ENCODE measurements around the gene EPO.

Gene EPO

DNA sequence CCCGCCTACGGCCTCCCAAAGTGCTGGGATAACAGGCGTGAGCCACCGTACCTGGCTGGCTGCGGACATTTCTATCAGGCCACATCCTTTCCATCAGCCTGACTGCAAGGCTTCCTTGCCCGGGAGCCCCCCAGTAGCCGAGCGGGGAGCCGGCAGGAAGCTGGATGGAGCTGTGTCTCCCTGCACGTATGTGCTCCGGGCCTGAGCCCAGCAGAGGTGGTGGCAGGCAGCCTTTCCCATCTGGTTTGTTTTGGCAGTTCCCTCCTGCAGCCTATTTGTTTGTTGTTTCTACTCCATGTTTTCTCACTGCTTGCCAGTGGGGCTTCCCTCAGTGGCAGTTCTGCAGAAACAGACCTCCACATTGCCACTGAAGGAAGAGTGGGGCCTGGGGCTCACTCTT is 8.9 kb upstream of the EPO start:
- TF ChIP-seq RAD21 (IDR thresholded peaks at IDR 0.05; ENCODE audit: low read depth) (no peak), ZBTB7A (IDR thresholded peaks at IDR 0.05; ENCODE audit: low read depth) (no peak), TAF1 (IDR thresholded peaks at IDR 0.05; ENCODE audit: low read depth) (no peak), FOXM1 (IDR thresholded peaks at IDR 0.05; ENCODE audit: borderline replicate concordance, low read depth) (no peak), YY1 (IDR thresholded peaks at IDR 0.05; ENCODE audit: low read depth) (no peak), EGR1 (IDR thresholded peaks at IDR 0.05) (no peak), EP300 (IDR thresholded peaks at IDR 0.05; ENCODE audit: borderline replicate concordance) (no peak), TEAD4 (IDR thresholded peaks at IDR 0.05) (no peak), CEBPB (IDR thresholded peaks at IDR 0.05) (no peak), NFIC (IDR thresholded peaks at IDR 0.05) (no peak), CREB1 (IDR thresholded peaks at IDR 0.05; ENCODE audit: low read depth) (no peak), TCF12 (IDR thresholded peaks at IDR 0.05; ENCODE audit: low read depth) (no peak)
- TF ChIP-seq, protein P1, sequence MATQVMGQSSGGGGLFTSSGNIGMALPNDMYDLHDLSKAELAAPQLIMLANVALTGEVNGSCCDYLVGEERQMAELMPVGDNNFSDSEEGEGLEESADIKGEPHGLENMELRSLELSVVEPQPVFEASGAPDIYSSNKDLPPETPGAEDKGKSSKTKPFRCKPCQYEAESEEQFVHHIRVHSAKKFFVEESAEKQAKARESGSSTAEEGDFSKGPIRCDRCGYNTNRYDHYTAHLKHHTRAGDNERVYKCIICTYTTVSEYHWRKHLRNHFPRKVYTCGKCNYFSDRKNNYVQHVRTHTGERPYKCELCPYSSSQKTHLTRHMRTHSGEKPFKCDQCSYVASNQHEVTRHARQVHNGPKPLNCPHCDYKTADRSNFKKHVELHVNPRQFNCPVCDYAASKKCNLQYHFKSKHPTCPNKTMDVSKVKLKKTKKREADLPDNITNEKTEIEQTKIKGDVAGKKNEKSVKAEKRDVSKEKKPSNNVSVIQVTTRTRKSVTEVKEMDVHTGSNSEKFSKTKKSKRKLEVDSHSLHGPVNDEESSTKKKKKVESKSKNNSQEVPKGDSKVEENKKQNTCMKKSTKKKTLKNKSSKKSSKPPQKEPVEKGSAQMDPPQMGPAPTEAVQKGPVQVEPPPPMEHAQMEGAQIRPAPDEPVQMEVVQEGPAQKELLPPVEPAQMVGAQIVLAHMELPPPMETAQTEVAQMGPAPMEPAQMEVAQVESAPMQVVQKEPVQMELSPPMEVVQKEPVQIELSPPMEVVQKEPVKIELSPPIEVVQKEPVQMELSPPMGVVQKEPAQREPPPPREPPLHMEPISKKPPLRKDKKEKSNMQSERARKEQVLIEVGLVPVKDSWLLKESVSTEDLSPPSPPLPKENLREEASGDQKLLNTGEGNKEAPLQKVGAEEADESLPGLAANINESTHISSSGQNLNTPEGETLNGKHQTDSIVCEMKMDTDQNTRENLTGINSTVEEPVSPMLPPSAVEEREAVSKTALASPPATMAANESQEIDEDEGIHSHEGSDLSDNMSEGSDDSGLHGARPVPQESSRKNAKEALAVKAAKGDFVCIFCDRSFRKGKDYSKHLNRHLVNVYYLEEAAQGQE (IDR thresholded peaks at IDR 0.05; ENCODE audit: low read depth): no peak
- TF ChIP-seq, protein P2, sequence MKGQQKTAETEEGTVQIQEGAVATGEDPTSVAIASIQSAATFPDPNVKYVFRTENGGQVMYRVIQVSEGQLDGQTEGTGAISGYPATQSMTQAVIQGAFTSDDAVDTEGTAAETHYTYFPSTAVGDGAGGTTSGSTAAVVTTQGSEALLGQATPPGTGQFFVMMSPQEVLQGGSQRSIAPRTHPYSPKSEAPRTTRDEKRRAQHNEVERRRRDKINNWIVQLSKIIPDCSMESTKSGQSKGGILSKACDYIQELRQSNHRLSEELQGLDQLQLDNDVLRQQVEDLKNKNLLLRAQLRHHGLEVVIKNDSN (IDR thresholded peaks at IDR 0.05): no peak
- TF ChIP-seq, protein P3, sequence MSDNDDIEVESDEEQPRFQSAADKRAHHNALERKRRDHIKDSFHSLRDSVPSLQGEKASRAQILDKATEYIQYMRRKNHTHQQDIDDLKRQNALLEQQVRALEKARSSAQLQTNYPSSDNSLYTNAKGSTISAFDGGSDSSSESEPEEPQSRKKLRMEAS (IDR thresholded peaks at IDR 0.05): no peak

DNA sequence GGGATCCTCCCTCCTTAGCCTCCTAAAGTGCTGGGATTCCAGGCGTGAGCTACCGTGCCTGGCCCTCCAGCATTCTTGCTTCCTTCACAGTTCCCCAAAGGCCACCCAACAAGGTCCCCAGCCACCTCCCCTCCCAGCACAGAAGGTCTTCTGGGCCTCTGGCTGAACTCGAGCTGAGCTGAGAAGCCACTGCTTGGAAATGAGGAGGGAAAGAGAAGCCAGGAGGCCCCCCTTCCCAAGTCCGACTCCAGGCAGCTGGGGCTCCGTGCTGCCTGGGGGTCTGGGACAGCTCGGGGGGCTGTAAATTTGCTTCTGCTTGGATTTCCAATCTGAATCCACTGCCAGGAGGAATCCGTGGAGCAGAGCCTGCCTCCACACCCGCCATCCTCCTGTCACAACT is 5.5 kb upstream of the EPO start:
- TF ChIP-seq, protein P1 (IDR thresholded peaks at IDR 0.05; ENCODE audit: low read depth): no peak
- no peak for TF ChIP-seq CEBPB (IDR thresholded peaks at IDR 0.05)

DNA sequence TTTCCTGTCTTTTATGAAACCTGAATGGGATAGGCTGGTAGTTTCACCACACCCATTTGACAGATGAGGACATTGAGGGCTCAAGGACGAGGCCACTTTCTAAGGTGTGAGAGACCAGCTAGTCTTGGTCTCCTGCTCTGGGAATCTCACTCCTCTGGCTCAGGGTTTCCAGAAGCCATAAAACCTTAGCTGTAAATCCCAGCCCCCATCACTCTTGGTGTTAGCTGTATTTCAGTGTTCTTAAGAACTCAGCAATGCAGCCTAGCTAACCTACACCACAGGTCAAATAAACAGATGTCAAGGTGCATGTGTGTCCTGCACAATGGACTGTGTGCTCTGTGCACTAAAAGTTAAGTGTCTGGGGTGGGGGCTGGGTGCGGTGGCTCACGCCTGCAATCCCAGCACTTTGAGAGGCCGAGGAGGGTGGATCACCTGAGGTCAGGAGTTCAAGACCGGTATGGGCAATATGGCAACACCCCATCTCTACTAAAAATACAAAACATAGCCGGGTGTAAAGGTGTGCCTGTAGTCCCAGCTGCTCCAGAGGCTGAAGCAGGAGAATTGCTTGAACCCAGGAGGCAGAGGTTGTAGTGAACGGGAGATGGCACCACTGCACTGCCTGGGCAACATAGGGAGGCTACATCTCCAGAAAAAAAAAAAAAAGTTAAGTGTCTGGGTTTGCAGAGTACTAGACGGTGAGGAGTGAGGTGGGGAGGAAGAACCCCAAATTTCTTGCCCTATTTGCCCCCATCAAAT is 567 bp upstream of the EPO start:
- peak; percentile 27; the same call in 1 of the 2 replicates for TF ChIP-seq RAD21 (IDR thresholded peaks at IDR 0.05; ENCODE audit: low read depth)
- TF ChIP-seq NFIC (IDR thresholded peaks at IDR 0.05): no peak

DNA sequence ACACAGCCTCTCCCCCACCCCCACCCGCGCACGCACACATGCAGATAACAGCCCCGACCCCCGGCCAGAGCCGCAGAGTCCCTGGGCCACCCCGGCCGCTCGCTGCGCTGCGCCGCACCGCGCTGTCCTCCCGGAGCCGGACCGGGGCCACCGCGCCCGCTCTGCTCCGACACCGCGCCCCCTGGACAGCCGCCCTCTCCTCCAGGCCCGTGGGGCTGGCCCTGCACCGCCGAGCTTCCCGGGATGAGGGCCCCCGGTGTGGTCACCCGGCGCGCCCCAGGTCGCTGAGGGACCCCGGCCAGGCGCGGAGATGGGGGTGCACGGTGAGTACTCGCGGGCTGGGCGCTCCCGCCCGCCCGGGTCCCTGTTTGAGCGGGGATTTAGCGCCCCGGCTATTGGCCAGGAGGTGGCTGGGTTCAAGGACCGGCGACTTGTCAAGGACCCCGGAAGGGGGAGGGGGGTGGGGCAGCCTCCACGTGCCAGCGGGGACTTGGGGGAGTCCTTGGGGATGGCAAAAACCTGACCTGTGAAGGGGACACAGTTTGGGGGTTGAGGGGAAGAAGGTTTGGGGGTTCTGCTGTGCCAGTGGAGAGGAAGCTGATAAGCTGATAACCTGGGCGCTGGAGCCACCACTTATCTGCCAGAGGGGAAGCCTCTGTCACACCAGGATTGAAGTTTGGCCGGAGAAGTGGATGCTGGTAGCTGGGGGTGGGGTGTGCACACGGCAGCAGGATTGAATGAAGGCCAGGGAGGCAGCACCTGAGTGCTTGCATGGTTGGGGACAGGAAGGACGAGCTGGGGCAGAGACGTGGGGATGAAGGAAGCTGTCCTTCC is 620 bp downstream of the EPO start:
- TF ChIP-seq TEAD4 (IDR thresholded peaks at IDR 0.05): no peak
- no peak for TF ChIP-seq EGR1 (IDR thresholded peaks at IDR 0.05)
- no peak for TF ChIP-seq NFIC (IDR thresholded peaks at IDR 0.05)
- TF ChIP-seq RAD21 (IDR thresholded peaks at IDR 0.05; ENCODE audit: low read depth): no peak
- TF ChIP-seq, protein P1 (IDR thresholded peaks at IDR 0.05; ENCODE audit: low read depth): no peak
- no peak for TF ChIP-seq TAF1 (IDR thresholded peaks at IDR 0.05; ENCODE audit: low read depth)
- TF ChIP-seq CREB1 (IDR thresholded peaks at IDR 0.05; ENCODE audit: low read depth): no peak
- TF ChIP-seq ZBTB7A (IDR thresholded peaks at IDR 0.05; ENCODE audit: low read depth): no peak
- TF ChIP-seq EP300 (IDR thresholded peaks at IDR 0.05; ENCODE audit: borderline replicate concordance): no peak
- TF ChIP-seq, protein P3 (IDR thresholded peaks at IDR 0.05): no peak
- no peak for TF ChIP-seq FOXM1 (IDR thresholded peaks at IDR 0.05; ENCODE audit: borderline replicate concordance, low read depth)
- TF ChIP-seq TCF12 (IDR thresholded peaks at IDR 0.05; ENCODE audit: low read depth): no peak
- TF ChIP-seq, protein P2 (IDR thresholded peaks at IDR 0.05): no peak
- TF ChIP-seq YY1 (IDR thresholded peaks at IDR 0.05; ENCODE audit: low read depth): no peak
